Stimulated activated CD4-positive, alpha-beta T cell treated with anti-CD3 and anti-CD28 coated beads, TNF-alpha, amount 100 ng/mL, for 48 hours (primary cell): ENCODE data around the gene TRA2B.

Source experiments
- DNase-seq, 3 donors: peaks; one replicate each; pipeline ENCODE4 v3.0.0-alpha.2; 2020; ENCODE audit warnings: low read depth in 3 of 3

The TRA2B gene

GRCh38 chr3:185950728-185951127 is 12.9 kb upstream of the TRA2B start:
- no peak for DNase-seq

DNA sequence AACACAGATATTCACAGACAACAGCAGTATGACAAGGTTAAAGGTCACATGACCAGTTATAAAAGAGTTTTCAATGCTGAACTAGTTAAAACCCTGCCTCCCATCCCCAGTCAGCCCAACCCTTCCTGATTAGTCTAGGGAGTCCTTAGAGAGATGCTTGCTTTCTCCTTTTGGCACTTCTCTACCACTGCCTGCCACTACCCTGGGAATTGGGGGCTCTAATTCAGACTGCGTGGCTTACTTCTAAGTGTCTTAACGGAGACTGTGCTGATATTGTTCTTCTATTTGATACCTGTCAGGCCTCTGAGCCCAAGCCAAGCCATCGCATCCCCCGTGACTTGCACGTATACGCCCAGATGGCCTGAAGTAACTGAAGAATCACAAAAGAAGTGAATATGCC is 11.7 kb upstream of the TRA2B start:
- no peak for DNase-seq

DNA sequence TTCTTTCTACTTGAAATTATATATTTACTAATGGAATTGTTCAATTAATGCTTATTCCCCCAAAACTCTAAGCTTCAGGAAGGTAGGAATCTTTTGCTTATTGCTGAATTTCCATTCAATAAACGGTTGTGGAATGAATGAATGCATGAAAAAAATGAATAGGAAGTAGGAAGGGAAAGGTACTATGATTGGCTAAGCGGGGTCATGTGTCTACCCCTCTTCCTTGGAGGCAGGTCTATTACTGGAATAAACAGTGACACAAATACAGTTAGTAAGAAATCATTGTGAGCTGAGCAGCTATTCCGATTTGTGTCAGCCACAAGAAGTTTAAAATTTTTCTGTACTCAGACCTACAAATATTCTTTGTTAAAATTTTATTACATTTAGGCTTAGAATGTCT is 10.5 kb upstream of the TRA2B start:
- DNase-seq = no peak

GRCh38 chr3:185943760-185944106 is 5.9 kb upstream of the TRA2B start:
- no peak for DNase-seq

DNA sequence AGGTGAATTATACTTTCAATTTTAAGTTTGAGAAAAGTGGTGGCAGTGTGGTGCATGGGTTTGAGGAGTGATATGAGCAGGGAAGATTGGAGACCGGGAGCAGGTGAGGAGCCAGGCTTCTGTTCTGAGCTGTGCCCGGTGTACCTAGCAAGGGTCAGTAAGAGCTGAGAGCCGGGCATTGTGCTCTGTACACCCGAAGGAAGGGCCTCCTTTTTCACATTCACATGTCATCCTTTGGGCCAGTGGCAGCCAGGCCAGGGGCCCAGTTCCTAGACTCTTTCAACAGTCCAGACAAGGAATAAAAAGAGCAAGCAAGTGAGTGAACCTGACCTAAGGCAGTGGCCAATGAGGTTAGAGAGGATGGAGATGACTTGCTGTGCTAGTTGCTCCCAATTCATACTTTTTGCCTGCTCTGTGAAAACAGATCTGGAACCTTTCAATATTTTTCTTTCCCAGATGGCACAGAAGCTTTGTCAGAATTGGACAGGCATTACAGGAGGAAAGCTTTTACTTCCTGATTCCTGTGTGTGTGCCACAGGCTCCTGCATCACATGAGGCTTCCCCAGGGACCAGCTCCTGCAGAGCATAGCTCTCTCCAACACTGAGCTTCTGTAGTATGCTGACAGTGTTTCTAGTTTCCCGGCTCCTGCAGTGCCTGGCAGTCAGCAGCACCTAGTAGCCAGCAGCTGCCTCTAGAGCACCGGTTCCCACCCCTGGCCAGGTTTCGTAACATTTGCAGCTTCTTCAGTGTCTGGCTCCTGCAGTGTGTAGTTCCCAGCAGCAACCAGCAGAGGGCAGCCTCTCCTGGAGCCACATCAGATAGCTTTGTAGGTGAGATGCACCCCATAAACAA is 5.3 kb upstream of the TRA2B start:
- peak; percentile 68 to 79 (median 69) for DNase-seq

- no peak for DNase-seq
These were observed 4.6 kb upstream of the TRA2B start for GRCh38 chr3:185942396-185942795.

DNA sequence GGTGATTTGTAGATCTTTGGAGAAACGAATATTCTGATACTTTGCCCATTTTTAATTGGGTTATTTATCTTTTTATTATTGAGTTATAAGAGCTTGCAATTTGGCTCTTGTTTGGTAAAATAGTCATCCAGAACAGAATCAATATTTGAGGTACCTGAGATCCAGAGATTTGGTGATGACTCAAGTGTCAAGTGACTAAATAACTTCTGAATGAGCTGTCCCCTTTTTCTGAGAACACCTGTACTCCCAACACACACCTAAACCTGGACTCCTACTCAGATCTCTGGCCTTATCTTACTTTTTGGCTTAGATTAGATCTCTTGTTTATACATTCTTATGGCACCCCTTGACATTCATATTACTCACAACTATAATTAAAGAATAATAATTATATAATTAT is 3.1 kb upstream of the TRA2B start:
- no peak for DNase-seq

GRCh38 chr3:185939721-185940120 is 1.9 kb upstream of the TRA2B start:
- no peak for DNase-seq

GRCh38 chr3:185936814-185937688 is 763 bp downstream of the TRA2B start:
- peak; percentile 77 to 84 (median 80) for DNase-seq

GRCh38 chr3:185936273-185936629 is 1.6 kb downstream of the TRA2B start:
- no peak for DNase-seq

DNA sequence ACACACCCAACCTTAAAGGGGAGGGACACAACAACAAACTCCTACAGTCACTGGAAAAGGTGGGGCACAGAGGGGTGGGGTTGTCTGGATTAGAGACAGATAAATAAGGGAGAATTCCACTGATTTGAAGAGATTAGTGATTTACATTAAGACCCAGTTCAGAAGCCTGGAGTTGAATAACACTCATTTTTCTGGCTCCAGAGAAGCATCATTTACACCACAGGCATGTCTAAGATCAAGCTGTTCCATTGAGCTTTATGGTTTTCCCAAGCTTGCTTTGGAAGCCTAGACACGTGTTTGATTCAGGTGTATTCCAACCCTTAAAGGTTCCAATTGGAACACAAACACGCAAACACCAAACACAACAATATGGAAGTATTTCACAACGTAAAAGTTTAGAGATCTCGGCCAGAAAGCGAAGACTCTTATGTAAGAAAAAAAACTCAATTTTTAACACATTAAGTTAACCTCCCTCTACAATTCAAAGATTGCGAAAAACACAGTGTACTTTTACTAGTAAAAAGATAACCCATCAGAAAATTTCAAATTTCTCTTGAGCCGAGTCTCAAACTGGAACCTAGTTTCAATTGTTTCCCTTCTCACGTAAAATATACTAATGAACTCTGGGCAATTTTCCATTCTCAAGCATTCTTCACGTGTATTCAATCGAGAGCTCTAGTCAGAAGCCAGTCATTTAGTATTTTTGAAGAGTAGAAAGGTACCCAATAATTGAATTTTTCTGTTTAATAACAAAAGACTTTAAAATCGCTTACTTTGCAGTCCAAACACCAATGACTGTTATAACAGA is 2.1 kb downstream of the TRA2B start:
- no peak for DNase-seq

- DNase-seq = no peak
These were observed 2.9 kb downstream of the TRA2B start for GRCh38 chr3:185934767-185935464.

GRCh38 chr3:185934174-185934557 is 3.6 kb downstream of the TRA2B start:
- DNase-seq = no peak

- DNase-seq = no peak
These were observed 4.2 kb downstream of the TRA2B start for GRCh38 chr3:185933374-185934173.

DNA sequence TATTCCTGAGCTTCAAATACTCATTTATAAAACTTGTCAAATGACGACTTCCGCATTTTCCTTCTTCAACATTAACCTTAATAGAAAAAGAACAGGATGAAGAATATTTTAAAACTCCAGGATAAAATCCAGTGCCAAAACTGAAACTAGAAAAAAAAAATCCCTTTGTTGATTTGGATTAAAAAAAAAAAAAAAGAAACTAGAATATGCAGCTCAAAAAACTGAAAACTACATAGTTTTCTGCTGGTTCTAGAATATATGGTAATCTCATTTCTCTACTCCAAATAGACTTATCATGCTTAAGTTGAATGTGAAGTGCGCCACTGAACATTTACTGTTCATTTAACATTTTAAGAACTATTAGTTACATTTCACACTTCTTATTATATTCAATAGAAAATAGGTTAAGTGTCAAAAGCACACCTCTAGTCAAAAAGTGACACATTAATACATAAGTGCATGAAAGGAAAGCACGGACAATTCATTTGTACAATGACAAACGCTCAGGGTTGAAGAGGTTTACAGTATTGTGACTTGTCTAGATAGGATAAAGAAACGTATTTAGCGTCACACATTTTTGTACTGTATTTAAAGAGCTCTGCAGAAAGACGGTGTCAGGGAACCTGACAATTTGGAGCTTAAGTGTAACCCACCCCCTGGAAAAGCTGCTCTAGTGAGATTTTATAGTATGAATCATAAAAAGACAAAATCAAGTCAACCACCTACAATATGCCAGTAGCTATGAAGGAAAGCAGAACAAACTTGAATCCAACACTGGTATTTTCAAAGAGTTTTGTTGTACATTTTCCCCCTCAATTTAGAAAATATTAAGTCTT is 5.8 kb downstream of the TRA2B start:
- no peak for DNase-seq

- DNase-seq = no peak
These were observed 7.3 kb downstream of the TRA2B start for GRCh38 chr3:185930393-185931107.

DNA sequence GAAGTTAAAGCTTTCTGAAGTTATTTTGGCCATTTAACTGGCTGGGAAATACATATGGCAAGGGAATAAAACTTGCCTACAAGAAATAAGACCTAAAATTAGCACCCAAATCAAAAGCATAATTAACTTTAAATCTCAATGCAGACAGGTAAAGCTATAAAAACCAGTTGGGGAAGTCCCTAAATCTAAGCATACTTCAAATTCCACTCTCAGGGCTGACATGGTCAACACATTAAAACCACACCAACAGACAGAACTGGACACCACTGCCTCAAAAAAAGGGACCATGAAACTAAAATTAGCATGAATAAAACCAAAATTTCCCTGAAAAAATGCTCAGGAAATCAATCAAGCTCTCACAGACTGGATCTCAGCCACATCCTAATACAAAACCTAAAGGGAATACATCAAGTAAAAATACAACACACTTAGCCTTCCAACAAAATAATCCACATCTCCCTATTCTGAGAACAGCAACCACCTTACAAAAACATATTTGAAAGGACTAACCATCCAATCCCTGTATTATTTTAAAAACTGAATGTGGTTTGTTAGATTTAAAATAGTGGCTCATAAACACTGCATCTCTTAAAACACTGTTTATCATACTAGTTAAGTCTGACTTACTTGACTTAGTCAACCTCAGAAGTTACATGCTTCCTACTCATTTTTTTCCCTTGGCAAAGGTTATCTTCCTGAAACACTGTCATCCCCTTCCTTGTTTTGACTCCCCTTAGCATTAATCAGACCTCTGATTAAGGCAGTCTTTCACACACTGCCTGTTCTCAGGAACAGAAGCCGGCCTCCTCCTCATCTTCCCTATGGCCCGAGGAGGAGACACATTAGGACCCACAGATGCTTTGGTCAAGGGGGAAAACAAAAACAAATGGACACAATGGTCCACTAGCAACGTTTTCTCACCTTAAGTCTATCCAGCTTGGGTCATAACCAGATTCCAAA is 8.3 kb downstream of the TRA2B start:
- DNase-seq = no peak

DNA sequence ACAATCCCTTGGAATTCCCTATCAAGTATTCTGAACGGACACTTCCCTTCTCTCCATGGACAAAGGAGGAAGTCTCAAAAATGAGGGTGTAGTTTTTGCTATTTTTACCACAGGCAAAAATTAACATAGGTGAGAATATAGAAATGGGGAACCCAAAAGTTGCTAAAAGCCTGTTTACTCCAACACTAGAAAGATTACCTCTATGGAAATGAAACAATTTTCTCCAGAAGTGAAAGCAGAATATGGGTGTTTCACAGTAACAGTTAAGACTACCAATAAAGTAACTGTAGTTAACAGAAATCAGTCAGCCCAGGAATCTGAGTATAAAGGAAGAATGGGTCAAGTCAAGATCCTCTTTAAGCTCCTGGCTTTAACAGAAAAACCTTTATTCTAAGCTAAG is 9.3 kb downstream of the TRA2B start:
- no peak for DNase-seq
